GM18507 (cell line): ENCODE results near the gene NFIB.

ENCODE experiments used
- DNase-seq: peaks from one replicate; pipeline ENCODE4 v3.0.0; 2011; ENCODE audit warnings: low read depth; ENCODE audit not compliant: insufficient read length; ENCODE audit errors: extremely low spot score
- FAIRE-seq: peaks from 2 replicates; lab custom pipeline; 2011; peaks lifted over from hg19 to GRCh38; lab: Jason Lieb, UNC

The NFIB gene

GRCh38 chr9:14286121-14286520, 27.8 kb downstream of the NFIB start:
- DNase-seq (no peak), FAIRE-seq (no peak)

GRCh38 chr9:14283276-14283675, 30.7 kb downstream of the NFIB start:
- DNase-seq (no peak), FAIRE-seq (no peak)

GRCh38 chr9:14281876-14282275, 32.1 kb downstream of the NFIB start:
- FAIRE-seq (no peak), DNase-seq (no peak)

GRCh38 chr9:14281136-14281795, 32.7 kb downstream of the NFIB start:
- FAIRE-seq = no peak

GRCh38 chr9:14279671-14280070, 34.3 kb downstream of the NFIB start:
- FAIRE-seq (no peak), DNase-seq (no peak)

More at GRCh38 chr9:14281136-14281795, 32.7 kb downstream of the NFIB start:
- no peak for DNase-seq

GRCh38 chr9:14278291-14278721, 35.6 kb downstream of the NFIB start:
- DNase-seq (no peak), FAIRE-seq (peak; percentile 35)

- DNase-seq (no peak), FAIRE-seq (no peak)
Observed at GRCh38 chr9:14277761-14278160, 36.2 kb downstream of the NFIB start.

GRCh38 chr9:14277244-14277643, 36.7 kb downstream of the NFIB start:
- DNase-seq = no peak
- FAIRE-seq = no peak

- DNase-seq = no peak
- no peak for FAIRE-seq
Observed at GRCh38 chr9:14275331-14275730, 38.6 kb downstream of the NFIB start.

GRCh38 chr9:14273696-14274121, 40.2 kb downstream of the NFIB start:
- peak; percentile 76 for FAIRE-seq
- DNase-seq = no peak

GRCh38 chr9:14272927-14273528, 40.9 kb downstream of the NFIB start:
- DNase-seq = no peak
- FAIRE-seq = peak; percentile 21

- DNase-seq (no peak), FAIRE-seq (no peak)
Observed at GRCh38 chr9:14271093-14271673, 42.8 kb downstream of the NFIB start.

GRCh38 chr9:14270358-14271092, 43.4 kb downstream of the NFIB start:
- FAIRE-seq = no peak
- no peak for DNase-seq

GRCh38 chr9:14269916-14270315, 44.0 kb downstream of the NFIB start:
- DNase-seq (no peak), FAIRE-seq (no peak)

GRCh38 chr9:14263707-14264483, 50.0 kb downstream of the NFIB start:
- FAIRE-seq (no peak), DNase-seq (no peak)

GRCh38 chr9:14262827-14263226, 51.1 kb downstream of the NFIB start:
- FAIRE-seq = no peak

GRCh38 chr9:14261616-14262015, 52.3 kb downstream of the NFIB start:
- FAIRE-seq (no peak), DNase-seq (no peak)

More at GRCh38 chr9:14262827-14263226, 51.1 kb downstream of the NFIB start:
- DNase-seq = no peak

GRCh38 chr9:14260101-14260500, 53.8 kb downstream of the NFIB start:
- FAIRE-seq = no peak

GRCh38 chr9:14258660-14259239, 55.2 kb downstream of the NFIB start:
- FAIRE-seq = no peak
- no peak for DNase-seq

More at GRCh38 chr9:14260101-14260500, 53.8 kb downstream of the NFIB start:
- DNase-seq = no peak
